ENCODE measurements around the gene PPIF.
"Not testable (repeated sequence)": the region's sequence is repeated elsewhere in the genome, so short reads cannot be mapped to it uniquely, and the experiment has no call there.

PPIF gene

GRCh38 chr10:79331226-79331625, 16.0 kb upstream of the PPIF start:
- in situ Hi-C loops (cut with MboI; ENCODE audit: low pct_unique_long_range_greater_than_20kb, low sequenced_read_pairs, unreplicated experiment): no loop called here
- TF ChIP-seq CTCF (IDR thresholded peaks at IDR 0.05; ENCODE audit: extremely low read depth, insufficient read depth, missing control alignments): no peak
- DNase-seq (ENCODE audit: low spot score): no peak

GRCh38 chr10:79331709-79332108, 15.6 kb upstream of the PPIF start:
- DNase-seq (ENCODE audit: low spot score): peak; percentile 83
- in situ Hi-C loops (cut with MboI; ENCODE audit: low pct_unique_long_range_greater_than_20kb, low sequenced_read_pairs, unreplicated experiment): no loop called here
- TF ChIP-seq CTCF (IDR thresholded peaks at IDR 0.05; ENCODE audit: extremely low read depth, insufficient read depth, missing control alignments): no peak

- DNase-seq (ENCODE audit: low spot score); in situ Hi-C loops (cut with MboI; ENCODE audit: low pct_unique_long_range_greater_than_20kb, low sequenced_read_pairs, unreplicated experiment): not testable (repeated sequence)
Measured at GRCh38 chr10:79332610-79333315, 14.5 kb upstream of the PPIF start.

GRCh38 chr10:79333513-79333912, 13.8 kb upstream of the PPIF start:
- no peak for TF ChIP-seq CTCF (IDR thresholded peaks at IDR 0.05; ENCODE audit: extremely low read depth, insufficient read depth, missing control alignments)
- DNase-seq (ENCODE audit: low spot score): no peak
- in situ Hi-C loops (cut with MboI; ENCODE audit: low pct_unique_long_range_greater_than_20kb, low sequenced_read_pairs, unreplicated experiment): no loop called here

- no peak for TF ChIP-seq CTCF (IDR thresholded peaks at IDR 0.05; ENCODE audit: extremely low read depth, insufficient read depth, missing control alignments)
- in situ Hi-C loops (cut with MboI; ENCODE audit: low pct_unique_long_range_greater_than_20kb, low sequenced_read_pairs, unreplicated experiment): no loop called here
Measured at GRCh38 chr10:79334573-79334972, 12.7 kb upstream of the PPIF start.

GRCh38 chr10:79335094-79335469, 12.2 kb upstream of the PPIF start:
- in situ Hi-C loops (cut with MboI; ENCODE audit: low pct_unique_long_range_greater_than_20kb, low sequenced_read_pairs, unreplicated experiment): no loop called here
- no peak for TF ChIP-seq CTCF (IDR thresholded peaks at IDR 0.05; ENCODE audit: extremely low read depth, insufficient read depth, missing control alignments)
- no peak for DNase-seq (ENCODE audit: low spot score)

More at GRCh38 chr10:79334573-79334972, 12.7 kb upstream of the PPIF start:
- no peak for DNase-seq (ENCODE audit: low spot score)

GRCh38 chr10:79335470-79336235, 11.6 kb upstream of the PPIF start:
- in situ Hi-C loops (cut with MboI; ENCODE audit: low pct_unique_long_range_greater_than_20kb, low sequenced_read_pairs, unreplicated experiment): no loop called here
- no peak for TF ChIP-seq CTCF (IDR thresholded peaks at IDR 0.05; ENCODE audit: extremely low read depth, insufficient read depth, missing control alignments)
- DNase-seq (ENCODE audit: low spot score): no peak
